ENCODE measurements around the gene UCMA. TPM values are rescaled to one million over a fixed set of nuclear protein-coding genes. Genes with fewer than 3 reads are reported as not detected.

UCMA gene
- total and polyA plus RNA-seq, 2 donors (not counting 1 experiment from before 2014, with no cell fraction given) = not detected

- H3K79me2 ChIP-seq (ENCODE audit: control insufficient read depth, insufficient read depth, low read length) = no peaks in the 10 kb centered on the region
- H3K27me3 ChIP-seq (ENCODE audit: control insufficient read depth, insufficient read depth, low read length) = no peaks in the 10 kb centered on the region
- no peak overlapping the region for H3K9ac ChIP-seq (ENCODE audit: insufficient read depth, low read length)
- no peak for DNase-seq (ENCODE audit: low read depth in 2 of 2)
- no peak overlapping the region for H2AFZ ChIP-seq (ENCODE audit: low read length)
- no peaks in the 10 kb centered on the region for H3K4me1 ChIP-seq (ENCODE audit: control insufficient read depth, extremely low read depth, insufficient read depth, low read length)
- no peaks in the 10 kb centered on the region for H4K20me1 ChIP-seq (ENCODE audit: control insufficient read depth, extremely low read depth, insufficient read depth, low read length)
- H3K27ac ChIP-seq (ENCODE audit: insufficient read depth, low read length) = no peak overlapping the region
- no peaks in the 10 kb centered on the region for H3K36me3 ChIP-seq (ENCODE audit: control insufficient read depth, insufficient read depth, low read length)
- H3K4me2 ChIP-seq (ENCODE audit: extremely low read depth, insufficient read depth, low read length) = no peak overlapping the region
- H3K9me3 ChIP-seq (ENCODE audit: control insufficient read depth, insufficient read depth, low read depth, low read length) = no peaks in the 10 kb centered on the region
- no peak for TF ChIP-seq EZH2 (IDR thresholded peaks at IDR 0.05; ENCODE audit: low read length, missing control alignments)
- TF ChIP-seq CTCF (conservative IDR thresholded peaks at IDR 0.05 in 1 of 2, IDR thresholded peaks at IDR 0.05 in 1 of 2; ENCODE audit: low read depth in 1 of 2, low read length in 2 of 2) = no peak
- H3K4me3 ChIP-seq (replicated peaks in 1 of 4; ENCODE audit: control extremely low read depth in 1 of 4, insufficient read depth in 1 of 4, low read depth in 3 of 4, low read length in 4 of 4) = no peak overlapping the region
Measured at GRCh38 chr10:13268841-13269240, 34.7 kb upstream of the UCMA start.

DNA sequence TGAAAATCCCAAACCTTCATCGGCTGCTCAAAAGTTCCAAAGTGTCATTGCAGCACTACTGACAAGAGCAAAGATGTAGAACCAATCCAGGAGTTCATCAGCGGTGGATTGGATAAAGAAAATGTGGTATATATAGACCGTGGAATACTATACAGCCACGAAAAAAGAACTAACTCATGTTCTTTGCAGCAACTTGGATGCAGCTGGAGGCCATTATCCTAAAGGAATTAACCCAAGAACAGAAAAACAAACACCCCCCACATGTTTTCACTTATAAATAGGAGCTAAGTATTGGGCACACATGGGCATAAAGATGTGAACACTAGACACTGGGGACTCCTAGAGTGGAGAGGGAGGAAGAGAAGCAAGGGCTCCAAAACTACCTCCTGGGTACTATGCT is 34.1 kb upstream of the UCMA start:
- Histone ChIP-seq H3K4me1 (ENCODE audit: control insufficient read depth, extremely low read depth, insufficient read depth, low read length) (no peaks in the 10 kb centered on the region), H3K79me2 (ENCODE audit: control insufficient read depth, insufficient read depth, low read length) (no peaks in the 10 kb centered on the region), H3K27me3 (ENCODE audit: control insufficient read depth, insufficient read depth, low read length) (no peaks in the 10 kb centered on the region), H4K20me1 (ENCODE audit: control insufficient read depth, extremely low read depth, insufficient read depth, low read length) (no peaks in the 10 kb centered on the region), H3K4me3 (replicated peaks in 1 of 4; ENCODE audit: control extremely low read depth in 1 of 4, insufficient read depth in 1 of 4, low read depth in 3 of 4, low read length in 4 of 4) (no peak overlapping the region), H3K4me2 (ENCODE audit: extremely low read depth, insufficient read depth, low read length) (no peak overlapping the region), H2AFZ (ENCODE audit: low read length) (no peak overlapping the region), H3K36me3 (ENCODE audit: control insufficient read depth, insufficient read depth, low read length) (no peaks in the 10 kb centered on the region), H3K9me3 (ENCODE audit: control insufficient read depth, insufficient read depth, low read depth, low read length) (no peaks in the 10 kb centered on the region), H3K27ac (ENCODE audit: insufficient read depth, low read length) (no peak overlapping the region), H3K9ac (ENCODE audit: insufficient read depth, low read length) (no peak overlapping the region)
- DNase-seq (ENCODE audit: low read depth in 2 of 2) = no peak
- TF ChIP-seq EZH2 (IDR thresholded peaks at IDR 0.05; ENCODE audit: low read length, missing control alignments) (no peak), CTCF (conservative IDR thresholded peaks at IDR 0.05 in 1 of 2, IDR thresholded peaks at IDR 0.05 in 1 of 2; ENCODE audit: low read depth in 1 of 2, low read length in 2 of 2) (no peak)

- Histone ChIP-seq H3K4me3 (replicated peaks in 1 of 4; ENCODE audit: control extremely low read depth in 1 of 4, insufficient read depth in 1 of 4, low read depth in 3 of 4, low read length in 4 of 4) (no peak overlapping the region), H3K36me3 (ENCODE audit: control insufficient read depth, insufficient read depth, low read length) (no peaks in the 10 kb centered on the region), H3K4me2 (ENCODE audit: extremely low read depth, insufficient read depth, low read length) (no peak overlapping the region), H3K27me3 (ENCODE audit: control insufficient read depth, insufficient read depth, low read length) (no peaks in the 10 kb centered on the region), H2AFZ (ENCODE audit: low read length) (no peak overlapping the region), H3K27ac (ENCODE audit: insufficient read depth, low read length) (no peak overlapping the region), H3K9ac (ENCODE audit: insufficient read depth, low read length) (no peak overlapping the region), H4K20me1 (ENCODE audit: control insufficient read depth, extremely low read depth, insufficient read depth, low read length) (no peaks in the 10 kb centered on the region), H3K79me2 (ENCODE audit: control insufficient read depth, insufficient read depth, low read length) (no peaks in the 10 kb centered on the region), H3K4me1 (ENCODE audit: control insufficient read depth, extremely low read depth, insufficient read depth, low read length) (no peaks in the 10 kb centered on the region), H3K9me3 (ENCODE audit: control insufficient read depth, insufficient read depth, low read depth, low read length) (no peaks in the 10 kb centered on the region)
- DNase-seq (ENCODE audit: low read depth in 2 of 2) = no peak
- no peak for TF ChIP-seq CTCF (conservative IDR thresholded peaks at IDR 0.05 in 1 of 2, IDR thresholded peaks at IDR 0.05 in 1 of 2; ENCODE audit: low read depth in 1 of 2, low read length in 2 of 2)
- no peak for TF ChIP-seq EZH2 (IDR thresholded peaks at IDR 0.05; ENCODE audit: low read length, missing control alignments)
Measured at GRCh38 chr10:13263591-13263990, 29.4 kb upstream of the UCMA start.
